ENCODE results near the gene PARP8. TPM values are rescaled to one million over a fixed set of nuclear protein-coding genes. Genes with fewer than 3 reads are reported as not detected.
A peak's percentile ranks its signal among the peaks of the same experiment; 100 is the strongest.

PARP8 gene
- total RNA-seq, 3 donors from 2014 or later = 24.3 to 41.7 (median 26.2) TPM

DNA sequence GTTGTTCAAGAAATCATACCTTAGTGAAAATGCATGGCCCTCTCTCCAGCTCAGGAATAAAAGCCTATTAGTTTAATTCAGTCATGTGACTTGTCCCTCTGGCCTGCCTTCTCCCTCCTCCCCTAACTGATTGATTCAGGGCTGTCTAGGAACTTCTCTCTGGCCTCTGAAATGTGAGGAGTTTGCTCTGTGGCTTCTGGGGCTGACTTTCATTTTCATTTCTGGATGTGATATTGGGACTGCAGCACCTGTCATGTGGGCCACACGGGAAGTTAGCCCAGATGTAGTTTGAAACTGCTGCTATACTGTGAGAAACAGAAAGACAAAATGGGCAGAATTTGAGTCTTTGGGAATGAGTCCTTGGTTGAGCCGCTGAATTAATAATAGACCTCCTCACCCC lies 44.8 kb downstream of the PARP8 start:
- no peak for TF ChIP-seq POLR2A (IDR thresholded peaks at IDR 0.05)
- no peak for TF ChIP-seq POLR2AphosphoS5 (IDR thresholded peaks at IDR 0.05)
- no peak for TF ChIP-seq CTCF (IDR thresholded peaks at IDR 0.05)
- no peaks in the 10 kb centered on the region for H3K27me3 ChIP-seq
- peak overlapping the region in 1 of 3 donors; percentile 1 for H3K4me3 ChIP-seq
- H3K27ac ChIP-seq = peak overlapping the region in 1 of 2 donors; percentile 0
- H3K4me1 ChIP-seq = peaks cover 0 to 3% of the 10 kb centered on the region in 2 donors
- no peak for DNase-seq (ENCODE audit: low spot score in 2 of 2)
- H3K36me3 ChIP-seq = no peaks in the 10 kb centered on the region
- H3K9me3 ChIP-seq = no peaks in the 10 kb centered on the region
- intact Hi-C loops (cut with DNase I; ENCODE audit: low total_unique reads) = no loop called here

- H3K36me3 ChIP-seq = no peaks in the 10 kb centered on the region
- H3K9me3 ChIP-seq = no peaks in the 10 kb centered on the region
- intact Hi-C loops (cut with DNase I; ENCODE audit: low total_unique reads) = no loop called here
- H3K4me1 ChIP-seq = peaks cover 0 to 3% of the 10 kb centered on the region in 2 donors
- TF ChIP-seq CTCF (IDR thresholded peaks at IDR 0.05) (no peak), POLR2AphosphoS5 (IDR thresholded peaks at IDR 0.05) (no peak), POLR2A (IDR thresholded peaks at IDR 0.05) (no peak)
- H3K4me3 ChIP-seq = no peak overlapping the region
- H3K27ac ChIP-seq = no peak overlapping the region
- no peaks in the 10 kb centered on the region for H3K27me3 ChIP-seq
- DNase-seq (ENCODE audit: low spot score in 2 of 2) = no peak
Measured at GRCh38 chr5:50712479-50712878, 46.0 kb downstream of the PARP8 start.

GRCh38 chr5:50715001-50715400 lies 48.6 kb downstream of the PARP8 start:
- H3K27me3 ChIP-seq = no peaks in the 10 kb centered on the region
- H3K4me1 ChIP-seq = no peaks in the 10 kb centered on the region
- no peaks in the 10 kb centered on the region for H3K9me3 ChIP-seq
- intact Hi-C loops (cut with DNase I; ENCODE audit: low total_unique reads) = no loop called here
- no peaks in the 10 kb centered on the region for H3K36me3 ChIP-seq
- DNase-seq (ENCODE audit: low spot score in 2 of 2) = no peak
- no peak overlapping the region for H3K4me3 ChIP-seq
- H3K27ac ChIP-seq = no peak overlapping the region
- no peak for TF ChIP-seq CTCF (IDR thresholded peaks at IDR 0.05)
- no peak for TF ChIP-seq POLR2A (IDR thresholded peaks at IDR 0.05)
- no peak for TF ChIP-seq POLR2AphosphoS5 (IDR thresholded peaks at IDR 0.05)

DNA sequence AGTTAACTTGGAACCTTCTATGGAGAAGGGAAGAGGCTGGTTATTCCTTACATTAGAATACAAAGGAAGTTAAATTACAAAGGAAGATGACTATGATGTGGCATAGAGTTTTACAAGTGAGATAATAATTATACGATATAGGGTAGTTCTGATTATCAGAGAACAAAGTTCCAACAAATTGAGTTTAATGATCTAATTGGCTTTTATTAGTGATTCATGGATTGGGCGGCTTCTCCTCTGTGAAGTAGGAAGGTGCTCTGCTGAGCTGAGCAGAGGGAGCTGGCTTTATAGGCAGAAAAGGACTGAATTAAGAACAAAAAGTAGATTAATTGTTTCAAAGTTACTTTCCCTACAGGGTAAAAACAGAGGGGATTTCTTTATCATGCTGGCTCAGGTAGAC lies 49.7 kb downstream of the PARP8 start:
- Histone ChIP-seq H3K9me3 (no peaks in the 10 kb centered on the region), H3K27ac (no peak overlapping the region), H3K4me1 (no peaks in the 10 kb centered on the region), H3K36me3 (no peaks in the 10 kb centered on the region), H3K4me3 (no peak overlapping the region), H3K27me3 (no peaks in the 10 kb centered on the region)
- DNase-seq (ENCODE audit: low spot score in 2 of 2) = no peak
- TF ChIP-seq POLR2AphosphoS5 (IDR thresholded peaks at IDR 0.05) (no peak), CTCF (IDR thresholded peaks at IDR 0.05) (no peak), POLR2A (IDR thresholded peaks at IDR 0.05) (no peak)
- intact Hi-C loops (cut with DNase I; ENCODE audit: low total_unique reads) = no loop called here

- intact Hi-C loops (cut with DNase I; ENCODE audit: low total_unique reads) = no loop called here
- no peaks in the 10 kb centered on the region for H3K27me3 ChIP-seq
- no peak overlapping the region for H3K4me3 ChIP-seq
- H3K36me3 ChIP-seq = no peaks in the 10 kb centered on the region
- H3K4me1 ChIP-seq = no peaks in the 10 kb centered on the region
- no peak overlapping the region for H3K27ac ChIP-seq
- no peaks in the 10 kb centered on the region for H3K9me3 ChIP-seq
- TF ChIP-seq POLR2AphosphoS5 (IDR thresholded peaks at IDR 0.05) (no peak), POLR2A (IDR thresholded peaks at IDR 0.05) (no peak), CTCF (IDR thresholded peaks at IDR 0.05) (no peak)
- DNase-seq (ENCODE audit: low spot score in 2 of 2) = no peak
Measured at GRCh38 chr5:50717651-50718050, 51.2 kb downstream of the PARP8 start.
